ENCODE measurements around the gene TMEM9. TPM values are rescaled to one million over a fixed set of nuclear protein-coding genes. Genes with fewer than 3 reads are reported as not detected.

The TMEM9 gene
- total RNA-seq, 2 experiments from 2014 or later, result 28.7 to 30.6 TPM

GRCh38 chr1:201144701-201145100, 9.6 kb downstream of the TMEM9 start:
- POLR2A ChIA-PET, result no interaction called here
- no peak for TF ChIP-seq CTCF (IDR thresholded peaks at IDR 0.05)
- intact Hi-C loops (cut with micrococcal nuclease), result no loop called here
- CTCF ChIA-PET, result no interaction called here
- H3K27ac Mint-ChIP-seq, result no peak overlapping the region
- no peak for ATAC-seq
- no peaks in the 10 kb centered on the region for H3K4me1 Mint-ChIP-seq (ENCODE audit: low read depth)
- H3K4me3 Mint-ChIP-seq, result no peak overlapping the region
- no peaks in the 10 kb centered on the region for H3K27me3 Mint-ChIP-seq
- DNase-seq, result no peak
- H3K36me3 Mint-ChIP-seq (ENCODE audit: low read depth), result peaks cover 15% of the 10 kb centered on the region
- no peaks in the 10 kb centered on the region for H3K9me3 Mint-ChIP-seq

- peaks cover 10% of the 10 kb centered on the region for H3K36me3 Mint-ChIP-seq (ENCODE audit: low read depth)
- ChIA-PET CTCF (no interaction called here), POLR2A (no interaction called here)
- no peak overlapping the region for H3K4me3 Mint-ChIP-seq
- ATAC-seq (no peak), DNase-seq (no peak)
- intact Hi-C loops (cut with micrococcal nuclease), result no loop called here
- H3K27ac Mint-ChIP-seq, result no peak overlapping the region
- H3K4me1 Mint-ChIP-seq (ENCODE audit: low read depth), result no peaks in the 10 kb centered on the region
- TF ChIP-seq CTCF (IDR thresholded peaks at IDR 0.05), result no peak
- H3K27me3 Mint-ChIP-seq, result no peaks in the 10 kb centered on the region
- H3K9me3 Mint-ChIP-seq, result no peaks in the 10 kb centered on the region
Measured at GRCh38 chr1:201143726-201144635, 10.3 kb downstream of the TMEM9 start.

DNA sequence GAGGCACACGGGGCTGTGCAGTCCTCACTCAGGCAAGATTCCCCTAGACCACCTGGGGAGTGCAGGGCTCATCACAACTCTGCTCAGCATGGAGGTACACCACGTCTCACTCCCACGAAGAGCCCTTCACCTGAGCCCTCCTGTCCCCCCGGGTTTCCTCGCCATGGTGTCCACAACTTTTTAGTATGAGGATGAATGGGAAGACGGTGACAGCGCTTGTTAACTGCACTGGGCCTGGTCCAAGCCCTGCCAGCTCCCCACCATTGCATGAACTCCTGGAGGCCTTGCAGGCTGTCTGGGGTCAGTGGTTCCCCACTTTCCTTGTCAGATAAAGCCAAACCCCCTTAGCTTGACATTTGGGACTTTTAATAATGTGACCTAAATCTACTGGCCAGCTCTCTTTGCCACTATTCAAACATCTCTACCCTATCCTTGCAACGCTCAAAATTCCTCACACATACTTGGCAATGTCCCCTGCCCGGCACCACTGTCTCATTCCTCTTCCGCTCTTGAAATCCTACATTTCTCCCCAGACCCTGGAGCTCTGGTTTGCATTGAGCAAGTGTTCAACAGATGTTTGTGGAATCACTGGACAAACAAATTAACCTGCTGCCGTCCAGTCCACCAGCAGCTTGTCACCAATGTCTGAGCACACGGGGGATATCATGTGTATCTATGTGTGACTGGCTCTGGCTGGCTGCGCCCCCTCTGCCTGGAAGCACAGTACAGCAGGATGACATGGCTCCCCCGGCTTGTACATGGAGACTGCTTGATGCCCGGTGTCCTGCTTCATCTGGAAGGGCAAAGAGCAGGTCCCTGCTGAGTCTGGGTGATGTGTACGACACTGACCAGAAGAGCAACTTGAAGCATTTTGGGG, 11.2 kb downstream of the TMEM9 start:
- Mint-ChIP-seq H3K9me3 (no peaks in the 10 kb centered on the region), H3K36me3 (ENCODE audit: low read depth) (peaks cover 10% of the 10 kb centered on the region), H3K27me3 (no peaks in the 10 kb centered on the region), H3K4me3 (no peak overlapping the region), H3K27ac (no peak overlapping the region), H3K4me1 (ENCODE audit: low read depth) (no peaks in the 10 kb centered on the region)
- no peak for TF ChIP-seq CTCF (IDR thresholded peaks at IDR 0.05)
- ATAC-seq (no peak), DNase-seq (no peak)
- CTCF ChIA-PET, result interaction anchor here (1.1 to 1.2 kb wide), 2 partner anchors 24 to 27 kb away, joined by 3 to 6 read pairs; no protein-coding TSS in a partner anchor
- POLR2A ChIA-PET, result interaction anchor here (0.6 to 1.8 kb wide), 3 partner anchors 10 to 126 kb away, joined by 3 to 4 read pairs (median 3); no protein-coding TSS in a partner anchor
- intact Hi-C loops (cut with micrococcal nuclease), result no loop called here

- ChIA-PET POLR2A (interaction anchor here (1.5 to 1.8 kb wide), 2 partner anchors 11 to 125 kb away, joined by 3 to 4 read pairs; no protein-coding TSS in a partner anchor), CTCF (interaction anchor here (1.1 to 1.2 kb wide), 2 partner anchors 23 to 28 kb away, joined by 3 to 6 read pairs; no protein-coding TSS in a partner anchor)
- no peak for TF ChIP-seq CTCF (IDR thresholded peaks at IDR 0.05)
- ATAC-seq (no peak), DNase-seq (no peak)
- H3K4me3 Mint-ChIP-seq, result no peak overlapping the region
- H3K4me1 Mint-ChIP-seq (ENCODE audit: low read depth), result no peaks in the 10 kb centered on the region
- intact Hi-C loops (cut with micrococcal nuclease), result no loop called here
- peaks cover 10% of the 10 kb centered on the region for H3K36me3 Mint-ChIP-seq (ENCODE audit: low read depth)
- no peaks in the 10 kb centered on the region for H3K27me3 Mint-ChIP-seq
- H3K9me3 Mint-ChIP-seq, result no peaks in the 10 kb centered on the region
- H3K27ac Mint-ChIP-seq, result no peak overlapping the region
Measured at GRCh38 chr1:201142011-201142848, 12.0 kb downstream of the TMEM9 start.
